Panc1 (cell line): ENCODE measurements around the gene LDHAL6B. TPM values are rescaled to one million over a fixed set of nuclear protein-coding genes. Genes with fewer than 3 reads are reported as not detected.

Source experiments
- ATAC-seq: fragments of 200-7000 bp; cut with Tn5 transposase; 2 replicates; pipeline ENCODE4 v1.9.1; 2020; ENCODE audit warnings: mild to moderate bottlenecking, moderate library complexity
- BruUV-seq: library from RNA; stranded (reverse); fragments of 400-500 nt; replicated peaks from 2 replicates; lab custom pipeline; 2021; lab: Mats Ljungman, UMichigan
- CTCF ChIA-PET: fragments of 300-600 bp; sonication (Branson Sonifier 250); formaldehyde crosslinking; loops from one replicate; lab custom pipeline; 2022; ENCODE audit warnings: antibody characterized with exemption; lab: Charles Lee
- POLR2A ChIA-PET: fragments of 300-600 bp; sonication (Branson Sonifier 250); formaldehyde crosslinking; loops from one replicate; lab custom pipeline; 2022; ENCODE audit warnings: antibody characterized with exemption; lab: Charles Lee
- DNase-seq: peaks from one replicate; pipeline ENCODE4 v3.0.0-alpha.2; 2010; ENCODE audit warnings: low read depth, low spot score
- H3K27ac ChIP-seq: 2 replicates; pipeline ENCODE4 v1.5.1; 2011; ENCODE audit warnings: mild to moderate bottlenecking, low read length, inconsistent platforms
- H3K27me3 ChIP-seq: fragments of 200-500 bp; sonication (Bioruptor generic); 2 replicates; pipeline ENCODE4 v1.6.0; 2014; ENCODE audit warnings: low read length, inconsistent platforms; ENCODE audit not compliant: control insufficient read depth, insufficient read depth
- H3K36me3 ChIP-seq: fragments of 200-500 bp; sonication (Bioruptor generic); 2 replicates; pipeline ENCODE4 v1.5.1; 2014; ENCODE audit warnings: inconsistent platforms, mild to moderate bottlenecking, low read length, moderate library complexity; ENCODE audit not compliant: control insufficient read depth, insufficient read depth
- H3K4me1 ChIP-seq: 2 replicates; pipeline ENCODE4 v1.5.1; 2011; ENCODE audit warnings: inconsistent platforms, mild to moderate bottlenecking, low read length, moderate library complexity; ENCODE audit not compliant: control insufficient read depth, insufficient read depth
- H3K4me3 ChIP-seq, 2 experiments: 2 replicates each; pipeline ENCODE4 v1.5.1; 2011 to 2012; ENCODE audit warnings: low read depth in 2 of 2, low read length in 2 of 2, mild to moderate bottlenecking in 2 of 2, inconsistent platforms in 1 of 2, moderate library complexity in 1 of 2
- H3K9me3 ChIP-seq: fragments of 200-500 bp; sonication (Bioruptor generic); 2 replicates; pipeline ENCODE4 v1.5.1; 2014; ENCODE audit warnings: low read depth, mild to moderate bottlenecking, inconsistent platforms, low read length, moderate library complexity; ENCODE audit not compliant: control insufficient read depth, insufficient read depth
- POLR2AphosphoS5 ChIP-seq: IDR thresholded peaks from 2 replicates; pipeline ENCODE4 v1.6.1; 2012; ENCODE audit warnings: mild to moderate bottlenecking, low read depth, low read length, moderate library complexity
- SIN3A ChIP-seq: IDR thresholded peaks from 2 replicates; pipeline ENCODE4 v1.6.1; 2012; ENCODE audit warnings: low read depth, mild to moderate bottlenecking, low read length, moderate library complexity, borderline replicate concordance; ENCODE audit not compliant: insufficient read depth
- TCF7L2 ChIP-seq: IDR thresholded peaks from 2 replicates; pipeline ENCODE4 v1.6.1; 2011; ENCODE audit warnings: mild to moderate bottlenecking, low read depth, low read length, inconsistent platforms
- in situ Hi-C: cut with HindIII; loops from 2 replicates; pipeline ENCODE4 v1.10.0; 2016; ENCODE audit warnings: low sequenced_read_pairs, low pct_unique_long_range_greater_than_20kb
- intact Hi-C: fragments of 100-400 bp; cut with micrococcal nuclease; formaldehyde crosslinking; loops from one replicate; pipeline ENCODE4 v1.10.0; 2022; ENCODE audit not compliant: unreplicated experiment
- total RNA-seq: library from RNA; stranded (reverse); gene quantifications from one replicate; pipeline ENCODE4 v1.2.1, GENCODE V29; 2021; ENCODE audit not compliant: unreplicated experiment
- TF ChIP-seq, protein P1 (sequence below), 2 experiments: IDR thresholded peaks; 2 replicates each; pipeline ENCODE4 v1.6.1; 2011 to 2012; ENCODE audit warnings: low read depth in 2 of 2, control low read depth in 1 of 2, low read length in 1 of 2, mild to moderate bottlenecking in 1 of 2, moderate library complexity in 1 of 2; ENCODE audit not compliant: insufficient read depth in 1 of 2
- TF ChIP-seq, protein P2 (sequence below): fragments of 450-650 bp; IDR thresholded peaks from 2 replicates; pipeline ENCODE4 v1.5.1; 2017; ENCODE audit warnings: mild to moderate bottlenecking

The LDHAL6B gene
- total RNA-seq, 1 experiment from 2014 or later, result not detected

DNA sequence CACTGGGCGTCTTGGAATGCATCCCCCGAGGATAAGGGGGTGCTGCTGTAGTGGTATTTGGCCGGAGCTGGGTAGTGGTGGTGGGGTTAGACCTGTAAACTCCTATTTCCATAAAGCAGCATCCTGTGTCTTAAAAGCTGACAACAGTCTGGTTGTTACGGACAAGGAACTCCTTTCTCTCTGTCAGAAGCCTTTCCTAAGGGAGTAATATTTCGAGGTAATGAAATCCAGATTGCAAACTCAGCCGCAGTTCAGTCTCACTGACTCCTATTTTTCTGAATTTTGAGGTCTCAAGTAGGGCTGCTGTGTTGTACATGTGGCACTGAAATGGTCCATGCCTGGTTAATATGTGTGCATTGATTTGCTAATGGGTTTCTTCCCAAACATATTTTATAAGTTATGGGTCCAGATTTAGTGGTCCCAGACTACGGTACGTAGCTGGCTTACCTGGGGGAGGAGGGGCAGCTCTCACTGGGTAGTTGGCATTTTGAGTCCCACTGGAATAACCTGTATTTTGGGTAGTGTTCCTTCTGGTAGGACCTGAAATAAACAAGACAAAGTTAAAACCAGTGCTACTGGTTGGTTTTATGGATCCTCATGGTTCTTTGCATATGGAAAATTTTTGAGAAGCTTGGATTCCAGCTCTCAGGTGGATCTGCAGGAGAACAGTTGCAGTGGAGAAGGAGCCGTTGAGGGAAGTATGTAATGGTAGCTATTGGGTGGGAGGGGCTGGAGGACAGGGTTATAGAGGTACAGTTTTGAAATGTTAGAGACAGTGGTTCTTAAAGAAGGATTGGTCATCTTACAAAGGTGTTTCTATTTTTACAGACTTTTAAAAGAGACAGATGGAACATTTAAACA is 48.6 kb upstream of the LDHAL6B start:
- CTCF ChIA-PET, result no interaction called here
- POLR2A ChIA-PET, result no interaction called here
- Histone ChIP-seq H3K4me1 (no peaks in the 10 kb centered on the region), H3K27me3 (no peaks in the 10 kb centered on the region), H3K4me3 (no peak overlapping the region), H3K27ac (no peak overlapping the region), H3K36me3 (no peaks in the 10 kb centered on the region; the same call in 1 of the 2 replicates), H3K9me3 (no peaks in the 10 kb centered on the region)
- DNase-seq (no peak), ATAC-seq (no peak)
- BruUV-seq, result no TSS peak
- in situ Hi-C loops, result no loop called here
- TF ChIP-seq TCF7L2, result no peak
- intact Hi-C loops, result no loop called here

DNA sequence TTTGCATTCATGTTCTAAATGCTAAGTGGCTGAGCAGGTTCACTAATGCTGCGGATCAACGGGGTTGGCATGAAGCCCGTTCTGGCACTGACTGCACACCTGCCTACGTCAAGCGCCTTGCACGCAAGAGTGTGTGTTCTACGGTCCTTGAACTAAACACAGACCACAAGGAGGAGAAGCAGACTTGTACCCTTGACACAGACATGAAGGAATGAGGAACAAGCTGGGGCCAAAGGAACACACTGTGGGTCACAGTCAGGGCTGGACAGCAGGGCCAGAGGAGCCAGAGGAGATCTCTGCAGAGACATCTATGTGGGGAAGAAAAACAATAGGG is 48.0 kb upstream of the LDHAL6B start:
- no peak overlapping the region for H3K4me3 ChIP-seq
- no peaks in the 10 kb centered on the region for H3K9me3 ChIP-seq
- no peaks in the 10 kb centered on the region for H3K27me3 ChIP-seq
- no TSS peak for BruUV-seq
- TF ChIP-seq, protein P1, sequence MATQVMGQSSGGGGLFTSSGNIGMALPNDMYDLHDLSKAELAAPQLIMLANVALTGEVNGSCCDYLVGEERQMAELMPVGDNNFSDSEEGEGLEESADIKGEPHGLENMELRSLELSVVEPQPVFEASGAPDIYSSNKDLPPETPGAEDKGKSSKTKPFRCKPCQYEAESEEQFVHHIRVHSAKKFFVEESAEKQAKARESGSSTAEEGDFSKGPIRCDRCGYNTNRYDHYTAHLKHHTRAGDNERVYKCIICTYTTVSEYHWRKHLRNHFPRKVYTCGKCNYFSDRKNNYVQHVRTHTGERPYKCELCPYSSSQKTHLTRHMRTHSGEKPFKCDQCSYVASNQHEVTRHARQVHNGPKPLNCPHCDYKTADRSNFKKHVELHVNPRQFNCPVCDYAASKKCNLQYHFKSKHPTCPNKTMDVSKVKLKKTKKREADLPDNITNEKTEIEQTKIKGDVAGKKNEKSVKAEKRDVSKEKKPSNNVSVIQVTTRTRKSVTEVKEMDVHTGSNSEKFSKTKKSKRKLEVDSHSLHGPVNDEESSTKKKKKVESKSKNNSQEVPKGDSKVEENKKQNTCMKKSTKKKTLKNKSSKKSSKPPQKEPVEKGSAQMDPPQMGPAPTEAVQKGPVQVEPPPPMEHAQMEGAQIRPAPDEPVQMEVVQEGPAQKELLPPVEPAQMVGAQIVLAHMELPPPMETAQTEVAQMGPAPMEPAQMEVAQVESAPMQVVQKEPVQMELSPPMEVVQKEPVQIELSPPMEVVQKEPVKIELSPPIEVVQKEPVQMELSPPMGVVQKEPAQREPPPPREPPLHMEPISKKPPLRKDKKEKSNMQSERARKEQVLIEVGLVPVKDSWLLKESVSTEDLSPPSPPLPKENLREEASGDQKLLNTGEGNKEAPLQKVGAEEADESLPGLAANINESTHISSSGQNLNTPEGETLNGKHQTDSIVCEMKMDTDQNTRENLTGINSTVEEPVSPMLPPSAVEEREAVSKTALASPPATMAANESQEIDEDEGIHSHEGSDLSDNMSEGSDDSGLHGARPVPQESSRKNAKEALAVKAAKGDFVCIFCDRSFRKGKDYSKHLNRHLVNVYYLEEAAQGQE (IDR thresholded peaks at IDR 0.05; ENCODE audit: insufficient read depth in 1 of 2, low read depth in 2 of 2, low read length in 1 of 2), result no peak
- no peak for TF ChIP-seq TCF7L2
- no peak for TF ChIP-seq POLR2AphosphoS5
- TF ChIP-seq, protein P2, sequence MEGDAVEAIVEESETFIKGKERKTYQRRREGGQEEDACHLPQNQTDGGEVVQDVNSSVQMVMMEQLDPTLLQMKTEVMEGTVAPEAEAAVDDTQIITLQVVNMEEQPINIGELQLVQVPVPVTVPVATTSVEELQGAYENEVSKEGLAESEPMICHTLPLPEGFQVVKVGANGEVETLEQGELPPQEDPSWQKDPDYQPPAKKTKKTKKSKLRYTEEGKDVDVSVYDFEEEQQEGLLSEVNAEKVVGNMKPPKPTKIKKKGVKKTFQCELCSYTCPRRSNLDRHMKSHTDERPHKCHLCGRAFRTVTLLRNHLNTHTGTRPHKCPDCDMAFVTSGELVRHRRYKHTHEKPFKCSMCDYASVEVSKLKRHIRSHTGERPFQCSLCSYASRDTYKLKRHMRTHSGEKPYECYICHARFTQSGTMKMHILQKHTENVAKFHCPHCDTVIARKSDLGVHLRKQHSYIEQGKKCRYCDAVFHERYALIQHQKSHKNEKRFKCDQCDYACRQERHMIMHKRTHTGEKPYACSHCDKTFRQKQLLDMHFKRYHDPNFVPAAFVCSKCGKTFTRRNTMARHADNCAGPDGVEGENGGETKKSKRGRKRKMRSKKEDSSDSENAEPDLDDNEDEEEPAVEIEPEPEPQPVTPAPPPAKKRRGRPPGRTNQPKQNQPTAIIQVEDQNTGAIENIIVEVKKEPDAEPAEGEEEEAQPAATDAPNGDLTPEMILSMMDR, result no peak
- no peak for TF ChIP-seq SIN3A
- ChIA-PET CTCF (no interaction called here), POLR2A (no interaction called here)
- H3K4me1 ChIP-seq, result no peaks in the 10 kb centered on the region
- no peaks in the 10 kb centered on the region; the same call in 1 of the 2 replicates for H3K36me3 ChIP-seq
- DNase-seq (no peak), ATAC-seq (no peak)
- intact Hi-C loops, result no loop called here
- no peak overlapping the region for H3K27ac ChIP-seq
- in situ Hi-C loops, result no loop called here

DNA sequence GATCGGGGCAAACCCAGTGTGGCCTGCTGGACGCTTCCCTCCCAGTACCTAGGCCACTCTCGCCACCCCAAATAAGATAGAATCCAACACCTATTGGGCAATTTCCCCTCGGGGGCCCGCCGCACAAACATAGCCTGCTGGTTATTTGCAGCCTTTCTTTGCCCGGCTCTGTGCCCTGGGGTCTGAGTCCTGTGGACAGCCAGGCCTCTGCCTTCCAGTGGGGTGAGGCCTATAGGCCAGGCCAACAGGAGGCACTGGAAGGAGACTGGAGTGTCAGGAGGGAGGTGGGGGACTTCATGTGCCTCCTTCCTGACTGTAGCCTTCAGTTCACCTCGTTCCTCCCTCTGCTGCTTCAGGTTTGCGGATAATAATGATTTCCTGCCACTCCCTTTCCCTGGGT is 47.4 kb upstream of the LDHAL6B start:
- Histone ChIP-seq H3K4me3 (no peak overlapping the region), H3K36me3 (no peaks in the 10 kb centered on the region; the same call in 1 of the 2 replicates), H3K27me3 (no peaks in the 10 kb centered on the region), H3K27ac (no peak overlapping the region), H3K4me1 (no peaks in the 10 kb centered on the region), H3K9me3 (no peaks in the 10 kb centered on the region)
- no peak for TF ChIP-seq TCF7L2
- TF ChIP-seq, protein P2, result no peak
- TF ChIP-seq POLR2AphosphoS5, result no peak
- no peak for TF ChIP-seq SIN3A
- TF ChIP-seq, protein P1 (IDR thresholded peaks at IDR 0.05; ENCODE audit: insufficient read depth in 1 of 2, low read depth in 2 of 2, low read length in 1 of 2), result no peak
- CTCF ChIA-PET, result no interaction called here
- BruUV-seq, result no TSS peak
- DNase-seq (no peak), ATAC-seq (no peak)
- intact Hi-C loops, result no loop called here
- in situ Hi-C loops, result no loop called here
- POLR2A ChIA-PET, result no interaction called here
